ENCODE data around the gene TTC39A.

DNA sequence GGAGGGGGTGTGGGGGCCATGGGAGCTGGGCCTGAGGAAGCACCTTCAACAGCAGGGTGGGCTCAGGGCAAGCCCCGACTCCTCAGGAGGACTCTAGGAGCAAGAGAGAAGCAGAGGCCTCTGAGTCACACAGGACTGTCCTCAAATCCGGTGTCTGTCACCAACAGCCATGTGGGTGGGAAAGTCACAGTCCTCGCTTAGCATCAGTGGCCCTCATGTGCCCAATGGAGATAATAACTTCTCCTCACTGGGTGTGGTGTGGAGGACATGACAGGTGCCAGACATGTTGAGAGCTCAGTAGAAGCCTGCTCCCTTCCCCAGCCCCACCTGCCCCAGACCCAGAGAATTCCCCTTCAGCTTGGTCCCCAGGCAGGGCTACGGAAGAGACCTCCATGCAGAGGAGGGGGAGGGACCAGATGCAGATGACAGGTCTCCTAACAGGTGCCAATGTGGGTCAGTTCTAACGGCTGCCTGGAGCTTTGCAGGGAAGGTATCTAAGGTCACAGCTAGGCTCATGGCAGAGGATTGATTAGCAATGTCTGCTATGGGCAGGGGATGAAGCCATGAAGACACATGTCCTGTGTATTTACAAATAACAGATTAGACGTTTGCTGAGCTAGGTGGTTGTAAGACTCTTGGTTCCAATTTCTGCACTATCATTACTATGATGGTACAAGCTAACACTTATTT lies 30.2 kb downstream of the TTC39A start:
- no peak for TF ChIP-seq POLR2A (IDR thresholded peaks at IDR 0.05)
- TF ChIP-seq, protein P1, sequence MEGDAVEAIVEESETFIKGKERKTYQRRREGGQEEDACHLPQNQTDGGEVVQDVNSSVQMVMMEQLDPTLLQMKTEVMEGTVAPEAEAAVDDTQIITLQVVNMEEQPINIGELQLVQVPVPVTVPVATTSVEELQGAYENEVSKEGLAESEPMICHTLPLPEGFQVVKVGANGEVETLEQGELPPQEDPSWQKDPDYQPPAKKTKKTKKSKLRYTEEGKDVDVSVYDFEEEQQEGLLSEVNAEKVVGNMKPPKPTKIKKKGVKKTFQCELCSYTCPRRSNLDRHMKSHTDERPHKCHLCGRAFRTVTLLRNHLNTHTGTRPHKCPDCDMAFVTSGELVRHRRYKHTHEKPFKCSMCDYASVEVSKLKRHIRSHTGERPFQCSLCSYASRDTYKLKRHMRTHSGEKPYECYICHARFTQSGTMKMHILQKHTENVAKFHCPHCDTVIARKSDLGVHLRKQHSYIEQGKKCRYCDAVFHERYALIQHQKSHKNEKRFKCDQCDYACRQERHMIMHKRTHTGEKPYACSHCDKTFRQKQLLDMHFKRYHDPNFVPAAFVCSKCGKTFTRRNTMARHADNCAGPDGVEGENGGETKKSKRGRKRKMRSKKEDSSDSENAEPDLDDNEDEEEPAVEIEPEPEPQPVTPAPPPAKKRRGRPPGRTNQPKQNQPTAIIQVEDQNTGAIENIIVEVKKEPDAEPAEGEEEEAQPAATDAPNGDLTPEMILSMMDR (IDR thresholded peaks at IDR 0.05): no peak

All from vagina (tissue), 2 donors.